ENCODE measurements around the gene SPATA9. TPM values are rescaled to one million over a fixed set of nuclear protein-coding genes. Genes with fewer than 3 reads are reported as not detected.

Gene SPATA9
- total and polyA plus RNA-seq, 9 of the 15 experiments (the other 6 are each of a cell fraction or from before 2014, with no cell fraction given): 0.16 to 5.5 (median 0.39) TPM; not detected in 3

- no peak for TF ChIP-seq PCBP2 (IDR thresholded peaks at IDR 0.05; ENCODE audit: low read depth, low read length, poor library complexity, severe bottlenecking)
- no peak for TF ChIP-seq SNAPC5 (CRISPR knock-in tag; IDR thresholded peaks at IDR 0.05)
- no peak for TF ChIP-seq IFI16 (CRISPR knock-in tag; IDR thresholded peaks at IDR 0.05)
These were observed at the start of gene SPATA9 (continued) for GRCh38 chr5:95682891-95683290.

GRCh38 chr5:95731571-95732554, 49.1 kb upstream of the SPATA9 start:
- Histone ChIP-seq H3K4me3 (peak overlapping the region; percentile 81), H3K27me3 (ENCODE audit: control insufficient read depth in 2 of 2, insufficient read depth in 2 of 2, low read length in 2 of 2) (no peaks in the 10 kb centered on the region; a peak in 1 of 5 replicates), H3K9ac (ENCODE audit: insufficient read depth in 1 of 2, low read depth in 2 of 2, low read length in 2 of 2) (peak overlapping the region; percentile 92 to 94), H3K27ac (ENCODE audit: extremely low read depth, low read depth, low read length) (peak overlapping the region; percentile 85), H3K4me1 (replicated peaks in 1 of 2; ENCODE audit: control insufficient read depth in 2 of 2, insufficient read depth in 2 of 2, low read length in 2 of 2) (peaks cover 31 to 37% of the 10 kb centered on the region in 2 experiments), H3K9me1 (ENCODE audit: control insufficient read depth, insufficient read depth, low read length) (no peaks in the 10 kb centered on the region), H2AFZ (ENCODE audit: low read depth, low read length) (no peak overlapping the region), H4K20me1 (replicated peaks; ENCODE audit: control insufficient read depth, insufficient read depth, low read length) (no peaks in the 10 kb centered on the region), H3K79me2 (ENCODE audit: control insufficient read depth, insufficient read depth, low read length) (peaks cover 75% of the 10 kb centered on the region), H3K4me2 (ENCODE audit: insufficient read depth, low read length) (peak overlapping the region; percentile 96), H3K9me3 (replicated peaks; ENCODE audit: control insufficient read depth, insufficient read depth, low read depth, low read length) (no peaks in the 10 kb centered on the region), H3K36me3 (ENCODE audit: control insufficient read depth, insufficient read depth, low read length) (peaks cover 46% of the 10 kb centered on the region)
- intact Hi-C loops (cut with micrococcal nuclease) (loop anchor here (5.0 kb wide), 1 partner anchor 110 kb away; no protein-coding TSS in a partner anchor), in situ Hi-C loops (cut with MboI) (no loop called here)
- DNase-seq (ENCODE audit: extremely low read depth in 1 of 4, low spot score in 3 of 4): peak in 1 of 4 experiments; percentile 65
- ChIA-PET CTCF (ENCODE audit: low intra/inter-chr PET ratio) (no interaction called here), POLR2A (interaction anchor here (0.5 to 3.8 kb wide), 21 partner anchors 9 to 988 kb away, joined by 3 to 50 read pairs (median 5); partner anchors contain the start of gene RFESD)
- no TSS peak for BruUV-seq (replicated peaks)
- WGBS (ENCODE audit: insufficient coverage, low coverage, missing lambda C conversion rate): under 1% methylated on average over 56 of the region's 64 CpGs
- peak; percentile 14 for ATAC-seq
- no peak for FAIRE-seq
- TF ChIP-seq HDAC1 (IDR thresholded peaks at IDR 0.05) (peak in 1 of 2 experiments; percentile 55; a peak in 2 of 4 replicates), ZC3H4 (CRISPR knock-in tag; IDR thresholded peaks at IDR 0.05; ENCODE audit: borderline replicate concordance) (peak; percentile 89; the same call in 1 of the 2 replicates), IRF9 (tag; IDR thresholded peaks at IDR 0.05) (no peak), SMARCA4 (IDR thresholded peaks at IDR 0.05) (peak; percentile 39; the same call in 1 of the 2 replicates), GTF2B (IDR thresholded peaks at IDR 0.05; ENCODE audit: extremely low read depth, insufficient read length) (no peak), BHLHE40 (IDR thresholded peaks at IDR 0.05; ENCODE audit: low read length) (peak; percentile 36; the same call in 1 of the 2 replicates), MECOM (CRISPR knock-in tag; IDR thresholded peaks at IDR 0.05) (0 out of 2 replicates have a peak, but pooled peaks have one; percentile 13), STAT6 (CRISPR knock-in tag; IDR thresholded peaks at IDR 0.05) (peak; percentile 41; the same call in 1 of the 2 replicates), ZBTB9 (CRISPR knock-in tag; IDR thresholded peaks at IDR 0.05) (0 out of 2 replicates have a peak, but pooled peaks have one; percentile 4)
